Osteoblast (primary cell): ENCODE measurements around the gene ZBTB48. TPM values are rescaled to one million over a fixed set of nuclear protein-coding genes. Genes with fewer than 3 reads are reported as not detected.

Experiments
- DNase-seq: peaks from one replicate; pipeline ENCODE4 v3.0.0; 2011; ENCODE audit warnings: low spot score, mixed read lengths; ENCODE audit not compliant: insufficient read length; ENCODE audit errors: missing footprints
- H2AFZ ChIP-seq: 2 replicates; pipeline ENCODE4 v1.6.0; 2011; ENCODE audit warnings: mild to moderate bottlenecking, low read length
- H3K27ac ChIP-seq: 2 replicates; pipeline ENCODE4 v1.5.1; 2011; ENCODE audit warnings: mild to moderate bottlenecking, low read depth, low read length, moderate library complexity
- H3K27me3 ChIP-seq: 2 replicates; pipeline ENCODE4 v1.6.0; 2012; ENCODE audit warnings: mild to moderate bottlenecking, control low read depth, inconsistent platforms, low read length, moderate library complexity; ENCODE audit not compliant: insufficient read depth
- H3K36me3 ChIP-seq: 2 replicates; pipeline ENCODE4 v1.5.1; 2011; ENCODE audit warnings: mild to moderate bottlenecking, low read length, control low read depth, moderate library complexity; ENCODE audit not compliant: insufficient read depth
- H3K4me1 ChIP-seq: 2 replicates; pipeline ENCODE4 v1.5.1; 2011; ENCODE audit warnings: mild to moderate bottlenecking, low read length, control low read depth, moderate library complexity; ENCODE audit not compliant: insufficient read depth
- H3K4me2 ChIP-seq: 2 replicates; pipeline ENCODE4 v1.6.0; 2011; ENCODE audit warnings: mild to moderate bottlenecking, low read length; ENCODE audit not compliant: insufficient read depth
- H3K4me3 ChIP-seq: fragments of 200-600 bp; sonication (generic); 3 replicates; pipeline ENCODE4 v1.5.1; 2012; ENCODE audit warnings: mild to moderate bottlenecking, low read length, inconsistent platforms; ENCODE audit not compliant: insufficient read depth
- H3K79me2 ChIP-seq: 2 replicates; pipeline ENCODE4 v1.6.0; 2012; ENCODE audit warnings: mild to moderate bottlenecking, low read length, control low read depth, inconsistent platforms; ENCODE audit not compliant: insufficient read depth
- H3K9me3 ChIP-seq: 2 replicates; pipeline ENCODE4 v1.5.1; 2011; ENCODE audit warnings: low read depth, low read length, control low read depth
- H4K20me1 ChIP-seq: 2 replicates; pipeline ENCODE4 v1.6.0; 2012; ENCODE audit warnings: mild to moderate bottlenecking, low read length, control low read depth; ENCODE audit not compliant: insufficient read depth
- total RNA-seq: library from RNA; depleted of rRNA; stranded (reverse); fragments of >200 nt; gene quantifications from 2 replicates; pipeline ENCODE4 v1.2.3, GENCODE V29; 2012
- TF ChIP-seq, protein P1 (sequence below): IDR thresholded peaks from 2 replicates; pipeline ENCODE4 v1.5.1; 2011; ENCODE audit warnings: mild to moderate bottlenecking, low read depth, low read length, moderate library complexity; ENCODE audit errors: extremely low read depth

Gene ZBTB48
- total RNA-seq, 1 donor, result 14.5 TPM

DNA sequence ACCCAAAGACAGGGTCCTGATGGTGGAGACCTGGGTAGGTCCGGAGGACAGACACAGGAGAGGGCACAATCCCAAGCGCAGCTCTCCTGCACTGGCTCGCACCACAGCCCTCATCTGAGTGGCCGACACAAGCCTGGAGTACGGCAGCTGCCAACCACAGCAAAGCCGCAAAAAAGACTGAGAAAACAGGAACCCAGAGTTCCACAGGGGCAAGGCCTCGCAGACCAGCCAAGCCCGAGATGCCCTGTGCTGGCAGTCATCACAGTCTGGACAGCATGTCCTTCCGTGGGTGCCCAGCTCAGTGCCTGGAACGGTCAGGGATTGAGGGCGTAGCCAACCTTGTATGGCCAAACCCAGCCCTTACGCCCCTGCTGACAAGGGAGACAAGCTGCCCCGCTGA lies 11.4 kb downstream of the ZBTB48 start:
- peaks cover 54% of the 10 kb centered on the region for H4K20me1 ChIP-seq
- no peak overlapping the region for H3K4me2 ChIP-seq
- DNase-seq, result peak; percentile 64
- TF ChIP-seq, protein P1, sequence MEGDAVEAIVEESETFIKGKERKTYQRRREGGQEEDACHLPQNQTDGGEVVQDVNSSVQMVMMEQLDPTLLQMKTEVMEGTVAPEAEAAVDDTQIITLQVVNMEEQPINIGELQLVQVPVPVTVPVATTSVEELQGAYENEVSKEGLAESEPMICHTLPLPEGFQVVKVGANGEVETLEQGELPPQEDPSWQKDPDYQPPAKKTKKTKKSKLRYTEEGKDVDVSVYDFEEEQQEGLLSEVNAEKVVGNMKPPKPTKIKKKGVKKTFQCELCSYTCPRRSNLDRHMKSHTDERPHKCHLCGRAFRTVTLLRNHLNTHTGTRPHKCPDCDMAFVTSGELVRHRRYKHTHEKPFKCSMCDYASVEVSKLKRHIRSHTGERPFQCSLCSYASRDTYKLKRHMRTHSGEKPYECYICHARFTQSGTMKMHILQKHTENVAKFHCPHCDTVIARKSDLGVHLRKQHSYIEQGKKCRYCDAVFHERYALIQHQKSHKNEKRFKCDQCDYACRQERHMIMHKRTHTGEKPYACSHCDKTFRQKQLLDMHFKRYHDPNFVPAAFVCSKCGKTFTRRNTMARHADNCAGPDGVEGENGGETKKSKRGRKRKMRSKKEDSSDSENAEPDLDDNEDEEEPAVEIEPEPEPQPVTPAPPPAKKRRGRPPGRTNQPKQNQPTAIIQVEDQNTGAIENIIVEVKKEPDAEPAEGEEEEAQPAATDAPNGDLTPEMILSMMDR, result no peak
- H2AFZ ChIP-seq, result no peak overlapping the region
- H3K36me3 ChIP-seq, result peaks cover 78% of the 10 kb centered on the region
- H3K4me1 ChIP-seq, result no peaks in the 10 kb centered on the region
- H3K27ac ChIP-seq, result no peak overlapping the region
- no peaks in the 10 kb centered on the region for H3K27me3 ChIP-seq
- H3K9me3 ChIP-seq, result no peaks in the 10 kb centered on the region
- H3K79me2 ChIP-seq, result peaks cover 58% of the 10 kb centered on the region
- no peak overlapping the region for H3K4me3 ChIP-seq

DNA sequence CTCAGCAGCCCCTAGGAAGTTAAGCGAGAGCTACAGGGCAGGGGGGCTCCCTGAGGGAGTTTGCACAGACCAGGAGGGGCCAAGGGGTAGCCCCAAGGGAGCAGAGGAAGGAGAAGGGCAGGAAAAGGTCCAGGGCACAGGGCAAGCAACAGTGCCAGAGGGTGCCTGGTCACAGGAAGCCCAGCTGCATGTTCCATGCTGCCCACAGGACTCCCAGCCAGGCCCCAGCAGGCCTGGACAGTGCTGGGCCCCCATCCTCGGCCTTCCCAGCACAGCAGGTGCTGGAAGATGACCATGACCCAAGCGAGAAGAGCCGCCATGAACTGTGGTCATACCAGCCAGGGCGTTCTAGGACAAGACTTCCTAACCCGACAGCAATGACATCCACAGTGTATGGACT lies 11.8 kb downstream of the ZBTB48 start:
- TF ChIP-seq, protein P1, result no peak
- H3K4me2 ChIP-seq, result no peak overlapping the region
- no peak overlapping the region for H3K27ac ChIP-seq
- H3K4me3 ChIP-seq, result no peak overlapping the region
- H2AFZ ChIP-seq, result no peak overlapping the region
- H3K79me2 ChIP-seq, result peaks cover 62% of the 10 kb centered on the region
- H3K27me3 ChIP-seq, result no peaks in the 10 kb centered on the region
- peaks cover 59% of the 10 kb centered on the region for H4K20me1 ChIP-seq
- DNase-seq, result peak; percentile 62
- H3K36me3 ChIP-seq, result peaks cover 82% of the 10 kb centered on the region
- H3K9me3 ChIP-seq, result no peaks in the 10 kb centered on the region
- H3K4me1 ChIP-seq, result no peaks in the 10 kb centered on the region

DNA sequence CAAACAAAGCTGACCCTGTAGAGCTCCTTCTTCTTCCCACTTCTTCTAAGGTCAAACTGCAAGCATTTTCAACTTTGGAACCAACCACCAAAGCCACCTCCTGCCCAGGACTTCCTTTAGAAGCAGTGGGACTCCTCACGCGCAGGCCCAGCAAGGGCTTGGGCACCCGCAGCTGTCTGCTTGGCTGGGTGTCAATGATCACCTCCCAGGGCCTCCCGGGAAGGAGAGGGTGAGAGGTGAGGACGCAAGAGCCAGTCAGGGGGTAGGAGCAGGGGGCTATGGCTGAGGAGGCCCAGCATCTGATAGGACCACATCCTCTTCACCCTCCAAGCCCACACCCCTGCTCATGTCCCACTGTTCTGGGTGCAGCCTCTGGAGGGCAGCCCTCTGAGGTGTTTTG lies 12.6 kb downstream of the ZBTB48 start:
- Histone ChIP-seq H2AFZ (no peak overlapping the region), H3K79me2 (peaks cover 70% of the 10 kb centered on the region), H3K27me3 (no peaks in the 10 kb centered on the region), H3K27ac (no peak overlapping the region), H3K4me1 (no peaks in the 10 kb centered on the region), H3K36me3 (peaks cover 90% of the 10 kb centered on the region), H3K4me3 (no peak overlapping the region), H3K9me3 (no peaks in the 10 kb centered on the region), H3K4me2 (no peak overlapping the region), H4K20me1 (peaks cover 67% of the 10 kb centered on the region)
- peak; percentile 71 for DNase-seq
- TF ChIP-seq, protein P1, result no peak

DNA sequence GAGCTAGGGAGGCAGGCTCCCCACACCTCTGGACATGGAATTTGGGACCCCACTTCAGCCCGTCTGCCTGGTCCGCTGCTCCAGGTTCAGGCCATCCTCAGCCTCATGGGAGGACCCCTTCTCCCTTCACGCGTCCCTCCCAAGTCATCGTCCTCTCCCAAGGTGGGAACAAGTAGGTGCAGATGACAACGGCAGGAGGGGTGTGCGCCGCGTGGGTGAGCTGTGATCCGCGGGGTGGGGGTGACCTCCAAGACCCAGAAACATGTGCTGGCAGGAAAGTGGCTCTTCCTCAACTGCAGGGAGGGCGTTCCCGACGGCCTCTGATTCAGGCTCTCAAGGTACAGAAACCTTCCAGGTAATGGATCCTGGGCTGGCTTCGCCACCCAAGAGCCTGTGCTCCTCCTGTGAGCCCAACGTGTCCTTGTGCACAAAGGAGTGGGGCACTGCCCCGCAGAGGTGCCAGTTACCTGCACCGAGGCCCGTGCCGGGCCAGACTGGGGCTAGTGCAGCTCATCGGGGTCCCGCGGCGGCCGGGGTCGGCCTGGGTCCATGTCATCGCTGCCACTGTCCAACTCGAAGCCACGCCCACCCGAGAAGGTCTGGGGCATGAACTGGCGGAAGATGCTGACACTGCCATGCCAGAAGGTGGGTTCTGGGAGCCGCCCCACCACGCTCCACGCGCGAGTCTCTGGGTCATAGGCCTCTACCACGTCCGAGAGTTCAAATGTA lies 13.2 kb downstream of the ZBTB48 start:
- TF ChIP-seq, protein P1, result no peak
- Histone ChIP-seq H3K4me2 (no peak overlapping the region), H3K9me3 (no peaks in the 10 kb centered on the region), H3K27ac (no peak overlapping the region), H3K4me3 (no peak overlapping the region), H3K4me1 (no peaks in the 10 kb centered on the region), H4K20me1 (peaks cover 69% of the 10 kb centered on the region), H3K27me3 (no peaks in the 10 kb centered on the region), H3K36me3 (peaks cover 92% of the 10 kb centered on the region), H3K79me2 (peaks cover 76% of the 10 kb centered on the region), H2AFZ (no peak overlapping the region)
- peak; percentile 26 for DNase-seq
